Measurements from ENCODE around the gene EFCAB13. TPM values are rescaled to one million over a fixed set of nuclear protein-coding genes. Genes with fewer than 3 reads are reported as not detected.

Gene EFCAB13
- total RNA-seq, 1 experiment from 2014 or later: 1.6 TPM

- H4K20me1 ChIP-seq (ENCODE audit: control insufficient read depth, insufficient read depth, insufficient read length): no peaks in the 10 kb centered on the region
- no peaks in the 10 kb centered on the region for H3K9me3 ChIP-seq (ENCODE audit: control insufficient read depth, low read depth, low read length)
- H3K79me1 ChIP-seq (ENCODE audit: insufficient read depth, low read depth, low read length, poor library complexity, severe bottlenecking): no peaks in the 10 kb centered on the region
- no peaks in the 10 kb centered on the region for H3K23me2 ChIP-seq (ENCODE audit: insufficient read length, low read depth, low read length, poor library complexity, severe bottlenecking)
- no peak overlapping the region for H3K4ac ChIP-seq (ENCODE audit: low read depth, low read length)
- DNase-seq: no peak
- no peak overlapping the region for H2BK15ac ChIP-seq (ENCODE audit: low read depth, low read length)
- H3K18ac ChIP-seq (ENCODE audit: insufficient read length, low read depth, low read length): no peak overlapping the region
- H3K4me1 ChIP-seq (ENCODE audit: insufficient read depth, low read length): no peaks in the 10 kb centered on the region
- H2BK20ac ChIP-seq (ENCODE audit: low read depth, low read length, poor library complexity, severe bottlenecking): no peak overlapping the region
- no peaks in the 10 kb centered on the region for H3K27me3 ChIP-seq (ENCODE audit: insufficient read depth, low read length)
- no peak for TF ChIP-seq CTCF (conservative IDR thresholded peaks at IDR 0.05)
- Mint-ChIP-seq H3K4me1 (no peaks in the 10 kb centered on the region), H3K27me3 (ENCODE audit: low read depth) (no peaks in the 10 kb centered on the region), H3K9me3 (no peaks in the 10 kb centered on the region), H3K36me3 (ENCODE audit: insufficient read depth in 1 of 3, low read depth in 3 of 3) (no peaks in the 10 kb centered on the region), H3K4me3 (no peak overlapping the region), H3K27ac (no peak overlapping the region)
- no peak overlapping the region for H2AFZ ChIP-seq (ENCODE audit: low read length)
- H3K23ac ChIP-seq (ENCODE audit: insufficient read length, low read depth, low read length): no peak overlapping the region
- no peak overlapping the region for H4K5ac ChIP-seq (ENCODE audit: insufficient read length, low read depth, low read length)
- no peak overlapping the region for H3K4me2 ChIP-seq (ENCODE audit: insufficient read depth, insufficient read length, low read length)
- no peaks in the 10 kb centered on the region for H3K79me2 ChIP-seq (ENCODE audit: insufficient read depth, low read length)
- H2AK5ac ChIP-seq (ENCODE audit: insufficient read length, low read length): no peak overlapping the region
- no peak overlapping the region for H3T11ph ChIP-seq (ENCODE audit: low read length)
- no peak overlapping the region for H3K9ac ChIP-seq (ENCODE audit: extremely low read depth, insufficient read length, low read length)
- H2BK12ac ChIP-seq (ENCODE audit: insufficient read length, low read depth, low read length): no peak overlapping the region
- no peak overlapping the region for H4K91ac ChIP-seq (ENCODE audit: insufficient read length, low read depth, low read length)
- no peak overlapping the region for H3K14ac ChIP-seq (ENCODE audit: insufficient read depth, low read length)
- H4K8ac ChIP-seq (replicated peaks; ENCODE audit: insufficient read length, low read depth, low read length): no peak overlapping the region
- no peak overlapping the region for H3K27ac ChIP-seq (ENCODE audit: insufficient read length, low read depth, low read length)
- H2BK120ac ChIP-seq (ENCODE audit: low read depth, low read length, poor library complexity, severe bottlenecking): no peak overlapping the region
- no peak overlapping the region for H3K56ac ChIP-seq (ENCODE audit: insufficient read length, low read depth, low read length)
- H2BK5ac ChIP-seq (ENCODE audit: insufficient read length, low read length): no peak overlapping the region
Observed at GRCh38 chr17:47404875-47405274, 81.1 kb downstream of the EFCAB13 start.

Data from H9 (cell line).